ENCODE results near the gene FOXM1. TPM values are rescaled to one million over a fixed set of nuclear protein-coding genes. Genes with fewer than 3 reads are reported as not detected.

The FOXM1 gene
- total and polyA plus RNA-seq, 12 donors: 0.79 to 8.6 (median 2.3) TPM

DNA sequence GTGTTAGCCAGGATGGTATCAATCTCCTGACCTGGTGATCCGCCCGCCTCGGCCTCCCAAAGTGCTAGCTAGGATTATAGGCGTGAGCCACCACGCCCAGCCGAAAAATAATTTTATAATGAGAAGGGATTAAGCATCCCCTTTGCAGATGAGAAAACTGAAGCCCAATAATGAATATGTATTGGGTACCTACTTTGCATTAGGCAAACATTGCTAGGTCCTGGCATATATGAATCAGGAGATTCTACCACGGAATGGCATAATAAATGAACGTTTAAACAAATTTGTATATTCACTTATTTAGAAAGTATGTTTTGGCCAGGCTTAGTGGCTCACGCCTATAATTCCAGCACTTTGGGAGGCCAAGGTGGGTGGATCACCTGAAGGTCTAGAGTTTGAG lies 46.1 kb upstream of the FOXM1 start:
- Histone ChIP-seq H3K36me3 (replicated peaks in 1 of 2) (peaks cover 0 to 55% of the 10 kb centered on the region in 2 donors), H3K27ac (no peak overlapping the region), H3K27me3 (no peaks in the 10 kb centered on the region), H3K9me3 (replicated peaks in 1 of 3) (no peaks in the 10 kb centered on the region), H3K4me1 (replicated peaks in 1 of 2) (no peaks in the 10 kb centered on the region), H3K4me3 (no peak overlapping the region)
- no peak for TF ChIP-seq POLR2A (IDR thresholded peaks at IDR 0.05)
- TF ChIP-seq CTCF (IDR thresholded peaks at IDR 0.05): no peak
- DNase-seq: no peak
- intact Hi-C loops (cut with DNase I): no loop called here
- WGBS, 4 donors: 95 to 98% (median 98%) methylated on average over 9 of the region's 9 CpGs

- intact Hi-C loops (cut with DNase I): no loop called here
- no peaks in the 10 kb centered on the region for H3K27me3 ChIP-seq
- no peaks in the 10 kb centered on the region for H3K4me1 ChIP-seq (replicated peaks in 1 of 2)
- peaks cover 0 to 50% of the 10 kb centered on the region in 2 donors for H3K36me3 ChIP-seq (replicated peaks in 1 of 2)
- TF ChIP-seq POLR2A (IDR thresholded peaks at IDR 0.05) (no peak), CTCF (IDR thresholded peaks at IDR 0.05) (no peak)
- 96 to 100% (median 97%) methylated on average over 2 of the region's 2 CpGs for WGBS, 4 donors
- H3K9me3 ChIP-seq (replicated peaks in 1 of 3): no peaks in the 10 kb centered on the region
- no peak overlapping the region for H3K27ac ChIP-seq
- no peak overlapping the region for H3K4me3 ChIP-seq
- no peak for DNase-seq
These were observed 45.4 kb upstream of the FOXM1 start for GRCh38 chr12:2922329-2922728.

- no peak for DNase-seq
- intact Hi-C loops (cut with DNase I): no loop called here
- H3K27ac ChIP-seq: no peak overlapping the region
- peaks cover 0 to 38% of the 10 kb centered on the region in 2 donors for H3K36me3 ChIP-seq (replicated peaks in 1 of 2)
- WGBS, 4 donors: 77 to 90% (median 83%) methylated on average over 2 of the region's 2 CpGs
- no peaks in the 10 kb centered on the region for H3K27me3 ChIP-seq
- no peaks in the 10 kb centered on the region for H3K9me3 ChIP-seq (replicated peaks in 1 of 3)
- H3K4me1 ChIP-seq (replicated peaks in 1 of 2): no peaks in the 10 kb centered on the region
- TF ChIP-seq CTCF (IDR thresholded peaks at IDR 0.05): no peak
- no peak for TF ChIP-seq POLR2A (IDR thresholded peaks at IDR 0.05)
- H3K4me3 ChIP-seq: no peak overlapping the region
These were observed 42.3 kb upstream of the FOXM1 start for GRCh38 chr12:2919249-2919648.

- intact Hi-C loops (cut with DNase I): no loop called here
- H3K27ac ChIP-seq: no peak overlapping the region
- peaks cover 0 to 10% of the 10 kb centered on the region in 2 donors for H3K36me3 ChIP-seq (replicated peaks in 1 of 2)
- WGBS, 4 donors: 93 to 100% (median 97%) methylated on average over 2 to 3 of the region's 3 CpGs
- H3K9me3 ChIP-seq (replicated peaks in 1 of 3): no peaks in the 10 kb centered on the region
- no peak for TF ChIP-seq CTCF (IDR thresholded peaks at IDR 0.05)
- TF ChIP-seq POLR2A (IDR thresholded peaks at IDR 0.05): no peak
- H3K27me3 ChIP-seq: no peaks in the 10 kb centered on the region
- H3K4me1 ChIP-seq (replicated peaks in 1 of 2): no peaks in the 10 kb centered on the region
- H3K4me3 ChIP-seq: no peak overlapping the region
- DNase-seq: no peak
These were observed 35.2 kb upstream of the FOXM1 start for GRCh38 chr12:2912216-2912575.
